MM.1S (cell line): Measurements from ENCODE around the gene SLC6A11.

Source experiments
- CTCF ChIP-seq: fragments of 300-600 bp; sonication (generic); IDR thresholded peaks from 2 replicates; pipeline ENCODE4 v1.5.1; 2016; ENCODE audit warnings: antibody characterized with exemption, low read length, mixed read lengths
- EZH2 ChIP-seq: fragments of 300-600 bp; sonication (generic); optimal IDR thresholded peaks from 2 replicates; pipeline ENCODE3; 2017; ENCODE audit warnings: low read depth, mild to moderate bottlenecking, antibody characterized with exemption, low read length, mixed read lengths

- TF ChIP-seq CTCF (no peak), EZH2 (no peak)
Measured at GRCh38 chr3:10926811-10927521, 110.9 kb downstream of the SLC6A11 start.
